Osteocyte (in vitro differentiated cells): ENCODE data around the gene TBL1X. TPM values are rescaled to one million over a fixed set of nuclear protein-coding genes. Genes with fewer than 3 reads are reported as not detected.

Experiments
- DNase-seq: peaks from one replicate; pipeline ENCODE4 v3.0.0; 2021; ENCODE audit warnings: mixed read lengths; ENCODE audit not compliant: unreplicated experiment; ENCODE audit errors: extremely low spot score
- H3K27ac Mint-ChIP-seq: one replicate; pipeline ENCODE4 v1.8.0; 2021; ENCODE audit warnings: mild to moderate bottlenecking, mixed read lengths; ENCODE audit not compliant: unreplicated experiment
- H3K27me3 Mint-ChIP-seq: one replicate; pipeline ENCODE4 v1.8.0; 2021; ENCODE audit warnings: mixed read lengths; ENCODE audit not compliant: unreplicated experiment
- H3K36me3 Mint-ChIP-seq: one replicate; pipeline ENCODE4 v1.8.0; 2021; ENCODE audit warnings: mixed read lengths; ENCODE audit not compliant: unreplicated experiment
- H3K4me1 Mint-ChIP-seq: one replicate; pipeline ENCODE4 v1.8.0; 2021; ENCODE audit warnings: mixed read lengths; ENCODE audit not compliant: unreplicated experiment
- H3K4me3 Mint-ChIP-seq: one replicate; pipeline ENCODE4 v1.8.0; 2021; ENCODE audit warnings: mild to moderate bottlenecking, moderate library complexity, mixed read lengths; ENCODE audit not compliant: unreplicated experiment
- H3K9me3 Mint-ChIP-seq: one replicate; pipeline ENCODE4 v1.8.0; 2021; ENCODE audit warnings: mixed read lengths; ENCODE audit not compliant: unreplicated experiment
- CTCF ChIP-seq: fragments of 200-600 bp; sonication (generic); IDR thresholded peaks from 2 replicates; pipeline ENCODE4 v1.5.0; 2021; ENCODE audit warnings: antibody characterized with exemption, mild to moderate bottlenecking, moderate library complexity
- total RNA-seq: library from RNA; stranded (reverse); gene quantifications from 2 replicates; pipeline ENCODE4 v1.2.1, GENCODE V29; 2021

The TBL1X gene
- total RNA-seq, 1 donor from 2014 or later, result 35.3 TPM

DNA sequence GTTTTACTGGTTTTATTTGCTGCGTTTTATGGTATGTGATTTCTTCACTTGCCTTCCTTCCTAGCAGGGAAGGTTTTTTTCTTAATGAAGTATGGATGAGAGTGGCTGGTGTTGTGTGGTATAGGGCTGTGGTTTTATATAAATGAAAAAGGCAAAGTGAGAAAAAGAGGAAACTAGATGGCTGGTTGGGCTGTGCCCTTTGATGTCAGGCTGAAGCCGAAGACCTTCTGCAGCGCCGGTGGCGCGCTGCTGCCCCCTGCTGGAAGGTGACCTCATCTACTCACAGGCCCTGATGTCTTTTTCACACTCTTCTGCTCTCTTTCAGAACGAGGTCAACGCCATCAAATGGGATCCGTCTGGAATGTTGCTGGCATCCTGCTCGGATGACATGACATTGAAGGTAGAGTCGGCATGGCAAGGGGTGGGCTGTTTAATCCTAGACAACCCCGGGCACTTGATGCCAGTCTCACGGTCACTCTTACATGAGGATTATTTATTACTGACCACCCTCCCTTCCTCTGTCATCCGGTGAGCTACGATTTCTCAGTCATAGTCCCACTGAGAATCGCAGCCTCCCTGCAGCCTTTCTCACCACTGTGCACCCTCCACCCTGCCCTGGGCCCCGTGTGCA lies 244.2 kb downstream of the TBL1X start:
- Mint-ChIP-seq H3K9me3 (peaks cover 3% of the 10 kb centered on the region), H3K4me1 (peaks cover 3% of the 10 kb centered on the region), H3K4me3 (no peak overlapping the region), H3K27me3 (no peaks in the 10 kb centered on the region), H3K27ac (peak overlapping the region; percentile 54), H3K36me3 (peaks cover 19% of the 10 kb centered on the region)
- peak; percentile 92 for DNase-seq
- peak; percentile 84 for TF ChIP-seq CTCF

DNA sequence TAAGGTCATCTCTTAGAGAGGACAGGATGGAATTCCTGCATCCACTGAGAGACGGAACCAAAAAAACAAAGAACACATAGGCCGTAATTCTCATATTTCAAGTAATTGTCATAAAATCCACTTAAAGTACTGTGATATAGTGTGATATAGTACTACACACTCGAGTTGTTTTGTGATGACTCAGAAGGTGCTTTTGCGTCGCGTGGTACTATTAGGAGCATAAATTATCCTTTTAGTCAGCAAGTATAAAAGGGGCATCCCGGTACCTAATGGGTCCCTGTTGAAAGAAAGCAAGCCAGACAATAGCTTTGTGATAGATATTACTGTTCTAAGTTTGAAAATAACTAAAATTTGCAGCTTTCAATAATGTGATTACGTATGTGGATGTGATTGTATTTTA lies 245.5 kb downstream of the TBL1X start:
- no peak for TF ChIP-seq CTCF
- DNase-seq, result no peak
- peaks cover 10% of the 10 kb centered on the region for H3K36me3 Mint-ChIP-seq
- H3K27me3 Mint-ChIP-seq, result no peaks in the 10 kb centered on the region
- H3K9me3 Mint-ChIP-seq, result no peaks in the 10 kb centered on the region
- H3K4me3 Mint-ChIP-seq, result no peak overlapping the region
- H3K4me1 Mint-ChIP-seq, result peaks cover 3% of the 10 kb centered on the region
- no peak overlapping the region for H3K27ac Mint-ChIP-seq

GRCh38 chrX:9717376-9717775 lies 252.5 kb downstream of the TBL1X start:
- Mint-ChIP-seq H3K27me3 (no peaks in the 10 kb centered on the region), H3K36me3 (peaks cover 54% of the 10 kb centered on the region), H3K27ac (no peak overlapping the region), H3K9me3 (peaks cover 35% of the 10 kb centered on the region), H3K4me1 (no peaks in the 10 kb centered on the region), H3K4me3 (no peak overlapping the region)
- DNase-seq, result no peak
- no peak for TF ChIP-seq CTCF

DNA sequence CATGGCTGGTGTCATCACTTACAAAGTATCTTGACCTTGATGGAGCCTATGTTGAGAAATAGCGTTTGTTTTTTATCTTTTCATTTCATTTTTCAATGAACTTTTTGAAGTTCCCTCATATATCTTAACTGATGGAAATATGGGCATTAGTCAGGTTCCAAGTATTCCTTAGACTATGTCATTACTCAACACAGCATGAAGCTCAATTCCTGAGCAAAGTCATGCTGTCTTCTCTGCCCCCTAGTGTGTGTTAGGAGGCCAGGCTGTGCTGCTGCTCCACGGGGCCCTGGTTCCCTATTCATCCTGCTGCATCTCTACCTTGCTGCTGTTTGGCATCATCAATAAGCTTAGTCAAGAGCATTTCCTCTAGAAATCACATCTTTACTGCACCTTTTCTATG lies 259.9 kb downstream of the TBL1X start:
- no peak for DNase-seq
- Mint-ChIP-seq H3K4me3 (no peak overlapping the region), H3K27ac (no peak overlapping the region), H3K9me3 (peaks cover 52% of the 10 kb centered on the region), H3K36me3 (peaks cover 27% of the 10 kb centered on the region), H3K4me1 (no peaks in the 10 kb centered on the region), H3K27me3 (no peaks in the 10 kb centered on the region)
- TF ChIP-seq CTCF, result no peak

- Mint-ChIP-seq H3K36me3 (peaks cover 1% of the 10 kb centered on the region), H3K4me3 (no peak overlapping the region), H3K9me3 (peaks cover 29% of the 10 kb centered on the region), H3K27ac (no peak overlapping the region), H3K27me3 (no peaks in the 10 kb centered on the region), H3K4me1 (no peaks in the 10 kb centered on the region)
- no peak for TF ChIP-seq CTCF
- no peak for DNase-seq
Observed at GRCh38 chrX:9728261-9728660, 263.4 kb downstream of the TBL1X start.
